Loucy (cell line): ENCODE data around the gene NTPCR.

Experiments used
- CTCF ChIP-seq: fragments of 200-600 bp; sonication (generic); conservative IDR thresholded peaks from 2 replicates; pipeline ENCODE4 v1.5.1; 2014; ENCODE audit warnings: mild to moderate bottlenecking, antibody characterized with exemption, low read length
- EZH2phosphoT487 ChIP-seq: fragments of 200-600 bp; IDR thresholded peaks from 2 replicates; pipeline ENCODE4 v1.6.1; 2018; ENCODE audit warnings: antibody characterized with exemption, mild to moderate bottlenecking, moderate library complexity, borderline replicate concordance

- TF ChIP-seq CTCF (no peak), EZH2phosphoT487 (no peak)
Observed at GRCh38 chr1:232906441-232906840, 44.0 kb upstream of the NTPCR start.
